DMS153 treated with DMSO at 0.1 percent for 48 hours (cell line): Measurements from ENCODE around the gene NKX3-2.

ENCODE experiments used
- DNase-seq: peaks from one replicate; lab custom pipeline; 2025; ENCODE audit not compliant: unreplicated experiment; lab: John Stamatoyannopoulos, UW

The NKX3-2 gene

GRCh38 chr4:13515268-13515667, 29.0 kb downstream of the NKX3-2 start:
- DNase-seq, result no peak

DNA sequence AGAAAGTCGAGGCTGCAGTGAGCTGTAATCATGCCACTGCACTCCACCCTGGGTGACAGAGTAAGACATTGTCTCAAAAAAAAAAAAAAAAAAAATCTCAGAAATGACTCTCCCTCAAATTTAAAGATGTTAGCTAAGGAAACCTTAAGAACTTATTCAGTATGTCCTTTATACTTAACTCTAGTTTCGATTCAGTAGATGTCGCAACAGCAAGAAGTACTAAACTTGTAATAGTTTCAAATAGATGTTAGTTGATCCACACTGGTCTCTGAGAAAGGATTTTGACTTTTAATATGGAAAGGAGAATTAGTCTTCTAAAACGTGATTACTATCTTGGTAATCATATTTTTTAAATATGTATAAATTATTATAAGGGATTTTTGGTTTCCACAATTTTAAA, 29.6 kb downstream of the NKX3-2 start:
- DNase-seq, result no peak

DNA sequence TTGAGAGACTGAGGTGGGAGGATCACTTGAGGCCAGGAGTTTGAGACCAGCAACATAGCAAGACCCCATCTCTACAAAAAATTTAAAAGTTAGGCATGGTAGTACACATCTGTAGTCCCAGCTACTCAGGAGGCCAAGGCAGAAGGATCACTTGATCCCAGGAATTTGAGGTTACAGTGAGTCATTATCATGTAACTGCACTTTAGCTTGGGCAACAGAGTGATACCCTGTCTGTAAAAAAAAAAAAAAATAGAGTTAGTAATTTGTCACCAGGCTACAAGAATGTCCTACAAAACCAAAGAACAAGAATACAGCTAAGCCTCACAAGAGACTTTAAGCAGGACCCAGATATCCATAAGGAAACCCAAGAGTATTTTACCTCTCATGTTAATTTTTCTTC, 33.2 kb downstream of the NKX3-2 start:
- no peak for DNase-seq

DNA sequence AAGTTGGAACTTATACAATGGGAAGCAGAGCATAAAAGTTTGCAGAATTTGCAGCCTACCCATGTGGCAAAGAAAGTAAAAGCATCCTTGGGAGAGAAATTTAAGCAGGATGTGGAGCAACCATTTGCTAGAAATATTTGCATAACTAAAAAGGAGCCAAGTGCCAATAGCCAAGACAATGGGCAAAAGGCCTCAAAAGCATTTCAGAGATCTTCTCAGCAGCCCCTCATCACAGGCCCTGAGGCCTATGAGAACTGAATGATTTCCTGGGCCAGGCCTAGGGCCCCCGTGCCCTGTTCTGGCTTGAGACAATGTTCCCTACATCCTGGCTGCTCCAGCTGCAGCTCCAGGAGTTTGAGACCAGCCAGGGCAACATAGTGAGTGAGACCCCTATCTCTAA, 34.9 kb downstream of the NKX3-2 start:
- DNase-seq, result no peak

DNA sequence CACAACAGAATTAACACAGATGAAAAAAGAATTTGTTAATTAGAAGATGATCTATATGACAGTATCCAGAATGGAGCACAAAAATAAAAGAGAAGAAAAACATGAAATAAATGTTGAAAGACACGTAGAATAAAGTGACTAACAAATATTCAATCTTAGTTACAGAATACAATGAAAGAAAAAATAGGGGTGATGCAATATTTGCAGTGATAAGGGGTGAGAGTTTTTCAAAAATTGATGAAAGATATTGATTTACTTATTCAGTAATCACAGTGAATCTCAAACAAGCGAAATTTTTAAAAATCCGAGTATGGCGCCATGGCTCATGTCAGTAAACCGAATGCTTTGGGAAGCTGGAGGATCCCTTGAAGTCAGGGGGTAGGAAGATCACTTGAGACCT, 39.9 kb downstream of the NKX3-2 start:
- DNase-seq, result no peak

DNA sequence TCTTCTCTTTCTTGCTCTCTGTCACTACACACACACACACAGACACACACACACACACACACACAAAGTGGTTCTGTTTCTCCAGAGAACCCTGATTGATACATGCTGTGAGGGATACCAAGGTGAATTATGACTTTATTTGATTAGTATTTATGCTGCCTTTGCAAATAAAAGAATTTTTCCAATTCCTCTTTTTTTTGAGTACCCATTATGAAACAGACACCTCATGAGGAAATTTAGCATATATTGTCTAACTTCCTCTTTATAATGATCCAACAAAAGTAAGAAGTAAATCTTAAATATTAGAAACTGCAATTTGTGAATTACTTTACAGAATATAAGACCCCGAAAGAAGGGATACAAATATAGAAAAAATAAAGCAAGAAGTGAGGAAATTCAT, 45.8 kb downstream of the NKX3-2 start:
- DNase-seq, result no peak

DNA sequence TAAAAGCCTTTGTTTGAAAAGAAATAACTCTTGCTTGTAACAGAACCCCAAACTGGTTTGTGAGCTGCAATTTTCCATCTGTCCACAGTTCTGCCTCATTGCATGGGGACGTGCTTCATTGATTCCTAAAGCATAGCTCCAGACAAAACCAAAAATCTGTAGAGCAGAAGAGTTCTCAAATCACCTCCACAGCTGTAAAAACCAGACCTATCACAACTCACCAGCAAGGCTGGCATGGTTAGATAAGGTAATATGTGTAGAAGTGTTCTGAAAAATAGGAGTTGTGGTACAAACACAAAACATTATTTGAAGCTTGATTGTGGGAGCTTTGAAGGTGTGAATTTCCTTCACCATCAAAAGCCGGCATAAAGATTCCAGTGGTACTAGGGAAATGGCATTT, 47.7 kb downstream of the NKX3-2 start:
- DNase-seq, result no peak

- no peak for DNase-seq
Measured at GRCh38 chr4:13495753-13496152, 48.6 kb downstream of the NKX3-2 start.

DNA sequence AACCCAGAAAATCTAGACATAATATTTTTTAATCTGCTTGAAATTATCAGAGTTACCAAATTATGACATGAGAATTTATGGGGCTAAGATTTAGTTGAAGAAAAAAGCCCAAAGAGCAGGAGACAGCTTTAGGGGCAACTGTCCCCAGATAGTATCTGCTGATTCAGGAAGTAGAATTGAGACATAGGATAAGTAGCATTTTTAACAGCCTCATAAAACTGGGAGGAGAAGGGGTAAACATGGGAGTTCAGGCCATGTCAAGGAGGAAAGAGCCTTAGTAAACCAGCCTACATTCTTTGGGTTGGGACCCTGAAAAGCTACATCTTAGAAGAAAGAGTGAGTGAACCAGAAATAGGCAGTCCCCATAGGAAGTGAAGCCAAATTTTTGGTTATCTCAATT, 50.5 kb downstream of the NKX3-2 start:
- DNase-seq, result no peak

DNA sequence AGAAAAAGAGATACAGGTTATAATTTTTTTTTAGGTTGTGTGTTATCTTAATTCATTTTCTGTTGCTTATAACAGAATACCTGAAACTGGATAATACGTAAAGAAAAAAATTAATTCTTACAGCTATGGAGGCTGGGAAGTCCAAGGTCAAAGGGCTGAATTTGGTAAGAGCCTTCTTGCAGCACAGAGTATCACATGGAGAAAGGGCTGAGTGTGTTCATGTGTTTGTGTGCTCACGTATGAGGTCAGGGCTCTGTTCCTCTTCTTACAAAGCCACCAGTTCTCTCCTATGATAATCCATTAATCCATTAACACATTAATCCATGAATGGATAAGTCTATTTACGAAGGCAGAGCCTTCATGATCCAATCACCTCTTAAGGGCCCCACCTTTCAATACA, 51.6 kb downstream of the NKX3-2 start:
- no peak for DNase-seq
